ENCODE results near the gene DYNLT2. TPM values are rescaled to one million over a fixed set of nuclear protein-coding genes. Genes with fewer than 3 reads are reported as not detected.

The DYNLT2 gene
- total and polyA plus RNA-seq, 2 donors (not counting 1 experiment from before 2014, with no cell fraction given): 0.49 to 0.83 TPM

- Histone ChIP-seq H4K20me1 (ENCODE audit: control insufficient read depth, extremely low read depth, insufficient read depth, low read length) (no peaks in the 10 kb centered on the region), H3K4me2 (ENCODE audit: extremely low read depth, insufficient read depth, low read length) (no peak overlapping the region)
- no peak for TF ChIP-seq EZH2 (IDR thresholded peaks at IDR 0.05; ENCODE audit: low read length, missing control alignments)
- TF ChIP-seq CTCF (conservative IDR thresholded peaks at IDR 0.05 in 1 of 2, IDR thresholded peaks at IDR 0.05 in 1 of 2; ENCODE audit: low read depth in 1 of 2, low read length in 2 of 2): no peak
Observed at GRCh38 chr6:169691260-169691659, 60.1 kb downstream of the DYNLT2 start.

More at GRCh38 chr6:169691260-169691659, 60.1 kb downstream of the DYNLT2 start:
- Histone ChIP-seq H2AFZ (ENCODE audit: low read length) (no peak overlapping the region), H3K27ac (ENCODE audit: insufficient read depth, low read length) (no peak overlapping the region), H3K4me1 (ENCODE audit: control insufficient read depth, extremely low read depth, insufficient read depth, low read length) (no peaks in the 10 kb centered on the region), H3K36me3 (ENCODE audit: control insufficient read depth, insufficient read depth, low read length) (no peaks in the 10 kb centered on the region), H3K9ac (ENCODE audit: insufficient read depth, low read length) (no peak overlapping the region), H3K4me3 (replicated peaks in 1 of 4; ENCODE audit: control extremely low read depth in 1 of 4, insufficient read depth in 1 of 4, low read depth in 3 of 4, low read length in 4 of 4) (no peak overlapping the region), H3K79me2 (ENCODE audit: control insufficient read depth, insufficient read depth, low read length) (no peaks in the 10 kb centered on the region), H3K9me3 (ENCODE audit: control insufficient read depth, insufficient read depth, low read depth, low read length) (no peaks in the 10 kb centered on the region), H3K27me3 (ENCODE audit: control insufficient read depth, insufficient read depth, low read length) (no peaks in the 10 kb centered on the region)
- DNase-seq (ENCODE audit: low read depth in 2 of 2): no peak

Other genes starting within 250 kb of the DYNLT2 start
- gene WDR27, start 49.5 kb downstream of the DYNLT2 start, total RNA-seq: 13.1 and 23.3 TPM in 2 replicates
- 5.6 and 8.8 TPM in 2 replicates for gene WDR27, start 49.5 kb downstream of the DYNLT2 start, polyA plus RNA-seq
- 41.9 and 46.2 TPM in 2 replicates for gene C6orf120, start 49.4 kb downstream of the DYNLT2 start, total RNA-seq
- 35.5 and 41.0 TPM in 2 replicates for gene C6orf120, start 49.4 kb downstream of the DYNLT2 start, polyA plus RNA-seq
- gene PHF10, start 27.1 kb downstream of the DYNLT2 start, total RNA-seq: 15.5 and 15.7 TPM in 2 replicates
- 15.7 and 20.8 TPM in 2 replicates for gene PHF10, start 27.1 kb downstream of the DYNLT2 start, polyA plus RNA-seq
- 21.3 and 32.5 TPM in 2 replicates for gene ERMARD, start 50 bp upstream of the DYNLT2 start, total RNA-seq
- 19.5 and 22.0 TPM in 2 replicates for gene ERMARD, start 50 bp upstream of the DYNLT2 start, polyA plus RNA-seq